ENCODE results near the gene FNDC5.

FNDC5 gene

DNA sequence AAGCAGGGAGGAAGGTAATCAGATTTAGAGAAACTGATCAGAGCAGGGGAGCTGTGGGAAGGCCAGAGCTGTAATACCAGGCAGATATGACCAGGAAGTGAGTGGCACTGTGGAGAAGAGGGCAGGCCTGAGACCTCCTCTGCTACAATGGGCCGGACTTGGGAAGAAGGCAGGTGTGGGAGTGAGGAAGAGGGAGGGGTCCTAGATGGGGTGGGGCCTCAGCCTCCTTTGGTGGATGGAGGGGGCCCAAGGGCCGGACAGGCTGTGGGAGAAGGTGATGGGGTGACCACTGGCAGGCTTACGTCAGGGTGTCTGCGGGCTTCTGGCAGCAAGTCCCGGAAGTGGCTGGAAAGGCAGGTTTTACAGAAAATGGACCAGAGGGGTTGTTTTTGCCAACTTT, 10.6 kb upstream of the FNDC5 start:
- peaks cover 10% of the 10 kb centered on the region for H3K4me1 Mint-ChIP-seq
- DNase-seq (ENCODE audit: low spot score in 2 of 2): no peak
- no peak for ATAC-seq
- no peak overlapping the region for H3K4me3 Mint-ChIP-seq
- no peaks in the 10 kb centered on the region for H3K36me3 Mint-ChIP-seq
- no peak overlapping the region for H3K27ac Mint-ChIP-seq
- H3K9me3 Mint-ChIP-seq: no peaks in the 10 kb centered on the region

DNA sequence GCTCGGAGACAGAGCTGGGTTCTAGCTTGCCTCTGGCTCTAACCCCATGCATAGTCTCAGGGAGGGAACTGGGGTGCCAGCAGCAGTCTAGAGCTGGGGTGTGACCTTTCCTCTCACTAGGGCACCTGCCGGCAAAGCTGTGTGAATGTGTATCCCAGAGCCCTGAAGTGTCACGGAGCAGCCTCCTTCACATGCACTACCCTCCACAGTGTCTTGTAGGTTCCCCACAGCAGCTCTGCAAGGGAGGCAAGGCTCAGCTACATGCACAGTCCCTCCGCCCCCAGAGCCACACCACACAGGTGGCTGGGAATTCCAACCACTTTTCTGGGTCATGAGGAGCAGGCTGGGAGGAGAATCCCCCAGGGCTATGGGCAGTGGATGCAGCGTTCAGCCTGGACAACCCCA, 7.9 kb upstream of the FNDC5 start:
- no peak overlapping the region for H3K4me3 Mint-ChIP-seq
- H3K9me3 Mint-ChIP-seq: no peaks in the 10 kb centered on the region
- no peak for DNase-seq (ENCODE audit: low spot score in 2 of 2)
- H3K36me3 Mint-ChIP-seq: no peaks in the 10 kb centered on the region
- no peak for ATAC-seq
- H3K27ac Mint-ChIP-seq: no peak overlapping the region
- peaks cover 15% of the 10 kb centered on the region for H3K4me1 Mint-ChIP-seq

GRCh38 chr1:32878183-32878582, 7.5 kb upstream of the FNDC5 start:
- Mint-ChIP-seq H3K4me1 (peaks cover 15% of the 10 kb centered on the region), H3K4me3 (no peak overlapping the region), H3K36me3 (no peaks in the 10 kb centered on the region), H3K9me3 (no peaks in the 10 kb centered on the region), H3K27ac (no peak overlapping the region)
- DNase-seq (ENCODE audit: low spot score in 2 of 2) (no peak), ATAC-seq (no peak)

DNA sequence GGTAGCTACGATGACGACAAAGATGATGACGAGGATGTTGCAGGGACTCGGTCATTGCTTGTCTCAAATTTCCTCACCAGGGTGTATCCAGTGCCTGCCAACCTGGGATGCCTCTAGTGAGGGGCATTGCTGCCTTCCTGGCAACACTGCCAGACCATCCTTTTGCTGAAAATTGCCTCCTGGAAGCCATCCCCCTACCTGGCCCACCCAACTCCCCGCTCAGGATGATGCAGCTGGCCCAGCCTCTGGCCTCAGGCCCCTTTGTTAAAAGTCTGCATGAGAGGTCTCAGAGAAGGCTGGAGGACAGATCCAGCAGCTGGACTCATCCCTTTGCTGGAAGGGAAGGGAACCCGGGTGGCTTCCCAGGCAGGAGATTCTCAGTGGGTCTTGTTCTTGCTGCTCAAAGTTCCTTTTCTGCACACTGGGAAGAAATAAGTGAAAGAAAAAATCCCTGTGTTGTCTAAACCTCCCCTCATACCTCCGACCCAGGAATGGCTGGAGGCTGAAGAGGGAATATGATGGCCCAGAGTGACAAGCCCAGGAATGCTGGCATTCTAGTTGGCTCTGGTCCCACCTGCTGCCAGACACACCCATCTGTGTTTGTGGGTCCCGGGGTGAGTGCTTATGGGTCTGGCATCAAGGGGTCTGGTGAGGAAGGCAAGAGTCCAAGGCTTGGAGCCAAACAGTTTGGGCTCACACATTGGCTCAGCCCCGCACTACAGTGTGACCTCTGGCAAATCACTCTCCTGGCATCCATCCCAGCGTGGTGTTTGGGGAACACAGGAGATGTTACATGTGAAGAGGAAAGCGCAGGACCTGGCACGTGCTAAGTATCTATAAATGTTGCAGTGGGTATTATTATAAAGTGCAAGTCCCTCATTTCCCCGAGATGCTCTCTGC, 6.7 kb upstream of the FNDC5 start:
- no peak overlapping the region for H3K4me3 Mint-ChIP-seq
- H3K4me1 Mint-ChIP-seq: peaks cover 21% of the 10 kb centered on the region
- H3K36me3 Mint-ChIP-seq: no peaks in the 10 kb centered on the region
- no peak overlapping the region for H3K27ac Mint-ChIP-seq
- ATAC-seq: no peak
- H3K9me3 Mint-ChIP-seq: no peaks in the 10 kb centered on the region
- DNase-seq (ENCODE audit: low spot score in 2 of 2): no peak

DNA sequence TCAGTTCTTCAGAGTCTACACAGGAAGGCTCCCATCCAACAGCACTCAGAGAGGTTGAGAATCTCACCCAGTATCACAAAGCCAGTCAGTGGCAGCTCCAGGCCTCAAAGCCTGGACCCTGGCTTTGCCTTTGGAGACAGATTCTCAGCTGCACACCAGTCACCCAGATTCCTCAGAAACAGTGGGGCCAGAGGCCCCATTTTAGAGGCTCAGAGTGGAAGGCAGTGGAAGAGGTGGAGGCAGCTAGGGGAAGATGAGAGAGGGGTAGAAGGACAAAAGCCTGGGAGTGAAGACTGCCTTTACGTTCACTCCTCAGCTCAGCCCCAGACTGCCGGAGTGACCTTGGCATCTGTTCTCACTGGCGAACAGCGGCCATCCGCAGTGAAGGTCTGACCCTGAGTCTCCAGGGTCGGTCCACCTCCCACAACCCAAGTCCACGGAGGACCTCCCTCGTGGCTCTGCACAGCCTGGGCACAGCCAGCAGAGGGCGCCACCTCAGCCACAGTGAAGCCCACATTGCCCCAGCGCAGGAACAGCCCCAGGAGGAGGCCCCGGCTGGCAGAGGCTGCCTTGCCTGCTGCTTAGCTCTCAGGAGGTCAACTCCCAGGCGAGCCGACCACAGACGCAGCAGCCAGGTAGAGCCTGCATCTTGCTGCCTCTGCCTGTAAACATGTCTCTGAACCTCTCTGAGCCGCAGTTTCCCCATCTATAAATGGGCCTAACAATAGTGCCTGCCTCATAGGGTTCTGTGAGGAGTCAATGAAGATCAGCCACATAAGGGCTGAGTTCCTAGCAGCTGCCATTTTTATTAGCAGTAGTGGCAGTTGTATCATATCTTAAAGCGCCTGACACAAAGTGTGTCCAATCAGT, 5.9 kb upstream of the FNDC5 start:
- DNase-seq (ENCODE audit: low spot score in 2 of 2) (peak; percentile 72 to 87), ATAC-seq (peak; percentile 84)
- Mint-ChIP-seq H3K4me3 (no peak overlapping the region), H3K9me3 (no peaks in the 10 kb centered on the region), H3K36me3 (no peaks in the 10 kb centered on the region), H3K4me1 (peaks cover 26% of the 10 kb centered on the region), H3K27ac (no peak overlapping the region)

DNA sequence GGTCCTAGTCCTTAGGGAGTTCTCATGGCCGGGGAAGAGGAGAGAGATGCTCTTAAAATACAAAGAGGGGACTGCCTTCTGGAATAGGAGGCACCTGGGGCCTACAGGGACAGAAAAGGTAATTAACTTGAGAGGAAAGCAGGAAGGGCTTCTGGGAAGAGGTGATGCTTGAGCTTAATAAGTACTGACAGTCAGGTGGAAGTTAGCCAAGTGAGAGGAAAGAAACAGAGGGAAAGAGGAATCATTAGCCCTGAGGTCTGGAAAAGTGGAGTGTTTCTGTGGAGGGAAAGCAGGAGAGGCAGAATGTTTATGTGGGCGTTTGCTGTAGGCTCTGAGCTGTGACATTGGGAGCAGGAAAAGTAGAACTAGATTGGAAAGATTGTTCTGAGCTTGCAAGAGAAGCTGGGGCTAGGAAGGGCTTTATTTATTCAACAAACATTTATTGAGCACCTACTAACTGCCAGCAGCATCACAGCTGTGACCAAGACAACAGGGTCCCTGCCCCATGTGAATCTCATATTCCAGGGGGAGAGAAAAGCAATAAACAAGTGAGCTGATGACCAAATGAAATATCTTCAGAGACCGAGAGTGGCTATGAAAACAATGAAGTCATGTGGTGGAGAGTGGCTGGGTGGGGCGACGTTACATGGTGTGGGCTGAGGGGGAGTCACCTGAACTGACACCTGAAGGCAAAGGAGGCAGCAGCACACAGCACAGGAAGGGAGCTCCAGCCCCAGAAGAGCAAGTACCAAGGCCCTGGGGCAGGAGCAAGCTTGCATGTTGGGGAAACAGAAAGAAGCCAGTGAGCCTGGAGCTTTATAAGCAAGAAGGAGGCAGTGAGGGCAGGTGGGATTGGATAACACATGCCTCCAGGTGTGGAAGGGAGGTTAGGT, 4.4 kb upstream of the FNDC5 start:
- ATAC-seq (no peak), DNase-seq (ENCODE audit: low spot score in 2 of 2) (no peak)
- Mint-ChIP-seq H3K9me3 (no peaks in the 10 kb centered on the region), H3K36me3 (no peaks in the 10 kb centered on the region), H3K4me3 (no peak overlapping the region), H3K4me1 (peaks cover 35% of the 10 kb centered on the region), H3K27ac (no peak overlapping the region)

GRCh38 chr1:32873484-32873883, 2.8 kb upstream of the FNDC5 start:
- no peak for DNase-seq (ENCODE audit: low spot score in 2 of 2)
- Mint-ChIP-seq H3K4me1 (peaks cover 45% of the 10 kb centered on the region), H3K4me3 (no peak overlapping the region), H3K36me3 (no peaks in the 10 kb centered on the region), H3K27ac (no peak overlapping the region), H3K9me3 (no peaks in the 10 kb centered on the region)
- ATAC-seq: no peak

DNA sequence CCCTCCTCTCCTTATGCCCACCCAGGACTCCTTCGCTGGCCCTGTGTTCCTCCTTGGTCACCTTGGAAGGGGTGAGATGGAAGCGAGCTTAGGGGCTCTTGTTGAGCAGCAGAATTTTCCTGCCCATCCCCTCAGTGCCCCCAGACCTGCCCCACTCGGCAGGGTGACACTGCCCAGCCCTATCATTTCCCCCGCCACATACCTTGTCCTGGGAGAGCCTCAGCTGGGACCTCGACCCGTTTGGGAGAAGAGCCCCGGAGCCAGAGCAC, 1.4 kb upstream of the FNDC5 start:
- no peaks in the 10 kb centered on the region for H3K36me3 Mint-ChIP-seq
- DNase-seq (ENCODE audit: low spot score in 2 of 2) (no peak), ATAC-seq (no peak)
- H3K27ac Mint-ChIP-seq: no peak overlapping the region
- H3K4me1 Mint-ChIP-seq: peaks cover 45% of the 10 kb centered on the region
- H3K9me3 Mint-ChIP-seq: no peaks in the 10 kb centered on the region
- H3K4me3 Mint-ChIP-seq: no peak overlapping the region

- H3K9me3 Mint-ChIP-seq: no peaks in the 10 kb centered on the region
- H3K36me3 Mint-ChIP-seq: no peaks in the 10 kb centered on the region
- H3K4me3 Mint-ChIP-seq: peak overlapping the region; percentile 43
- H3K27ac Mint-ChIP-seq: no peak overlapping the region
- ATAC-seq: peak; percentile 14
- no peak for DNase-seq (ENCODE audit: low spot score in 2 of 2)
- H3K4me1 Mint-ChIP-seq: peaks cover 45% of the 10 kb centered on the region
Measured at GRCh38 chr1:32871364-32872191, 866 bp upstream of the FNDC5 start.

- ATAC-seq: no peak
- peak overlapping the region; percentile 58 for H3K27ac Mint-ChIP-seq
- peak overlapping the region; percentile 68 for H3K4me3 Mint-ChIP-seq
- H3K4me1 Mint-ChIP-seq: peaks cover 32% of the 10 kb centered on the region
- H3K36me3 Mint-ChIP-seq: no peaks in the 10 kb centered on the region
- no peaks in the 10 kb centered on the region for H3K9me3 Mint-ChIP-seq
- DNase-seq (ENCODE audit: low spot score in 2 of 2): no peak
Measured at GRCh38 chr1:32869923-32870614, 643 bp downstream of the FNDC5 start.

GRCh38 chr1:32868806-32869455, 1.8 kb downstream of the FNDC5 start:
- DNase-seq (ENCODE audit: low spot score in 2 of 2): no peak
- H3K4me1 Mint-ChIP-seq: peaks cover 30% of the 10 kb centered on the region
- ATAC-seq: no peak
- no peaks in the 10 kb centered on the region for H3K36me3 Mint-ChIP-seq
- no peaks in the 10 kb centered on the region for H3K9me3 Mint-ChIP-seq
- H3K4me3 Mint-ChIP-seq: peak overlapping the region; percentile 68
- peak overlapping the region; percentile 58 for H3K27ac Mint-ChIP-seq

DNA sequence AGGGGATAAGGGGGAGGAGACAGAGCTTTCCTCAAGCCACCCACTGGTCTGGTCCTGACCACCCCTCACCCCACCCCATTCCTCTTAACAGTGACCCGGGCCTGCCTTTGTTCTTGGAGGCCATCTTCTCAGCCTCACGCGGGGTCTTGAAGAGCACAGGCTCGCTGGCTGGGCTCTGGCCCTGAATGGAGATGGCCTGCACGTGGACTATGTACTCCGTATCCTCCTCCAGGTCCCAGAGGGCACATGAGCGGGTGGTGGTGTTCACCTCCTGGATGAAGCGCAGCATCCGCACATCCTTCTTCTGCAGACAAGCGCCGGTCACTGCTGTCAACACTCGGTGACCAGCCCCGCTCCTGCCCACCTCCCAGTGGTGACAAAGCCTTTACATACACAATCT, 2.6 kb downstream of the FNDC5 start:
- ATAC-seq (no peak), DNase-seq (ENCODE audit: low spot score in 2 of 2) (no peak)
- H3K9me3 Mint-ChIP-seq: no peaks in the 10 kb centered on the region
- H3K36me3 Mint-ChIP-seq: no peaks in the 10 kb centered on the region
- no peak overlapping the region for H3K4me3 Mint-ChIP-seq
- peaks cover 30% of the 10 kb centered on the region for H3K4me1 Mint-ChIP-seq
- H3K27ac Mint-ChIP-seq: no peak overlapping the region

- no peaks in the 10 kb centered on the region for H3K9me3 Mint-ChIP-seq
Measured at GRCh38 chr1:32867671-32868070, 3.0 kb downstream of the FNDC5 start.

GRCh38 chr1:32867151-32867550, 3.6 kb downstream of the FNDC5 start:
- H3K27ac Mint-ChIP-seq: peak overlapping the region; percentile 13
- peaks cover 23% of the 10 kb centered on the region for H3K4me1 Mint-ChIP-seq
- no peak for DNase-seq (ENCODE audit: low spot score in 2 of 2)

More at GRCh38 chr1:32867671-32868070, 3.0 kb downstream of the FNDC5 start:
- H3K36me3 Mint-ChIP-seq: peaks cover 4% of the 10 kb centered on the region
- H3K4me3 Mint-ChIP-seq: no peak overlapping the region
- H3K27ac Mint-ChIP-seq: no peak overlapping the region
- peaks cover 26% of the 10 kb centered on the region for H3K4me1 Mint-ChIP-seq
- ATAC-seq (no peak), DNase-seq (ENCODE audit: low spot score in 2 of 2) (no peak)

More at GRCh38 chr1:32867151-32867550, 3.6 kb downstream of the FNDC5 start:
- no peak for ATAC-seq
- Mint-ChIP-seq H3K9me3 (no peaks in the 10 kb centered on the region), H3K4me3 (no peak overlapping the region), H3K36me3 (peaks cover 9% of the 10 kb centered on the region)

Measured in stimulated activated effector memory CD8-positive, alpha-beta T cell treated with anti-CD3 and anti-CD28 coated beads, Interleukin-12 subunit alpha, Interleukin-12 subunit beta, amount 100 ng/mL, for 72 hours (primary cell).